Measurements from ENCODE around the gene ADGRG3. TPM values are rescaled to one million over a fixed set of nuclear protein-coding genes. Genes with fewer than 3 reads are reported as not detected.
"Not testable (repeated sequence)": the region's sequence is repeated elsewhere in the genome, so short reads cannot be mapped to it uniquely, and the experiment has no call there.

Gene ADGRG3
- total RNA-seq, 1 donor from 2014 or later: 5.8 TPM

DNA sequence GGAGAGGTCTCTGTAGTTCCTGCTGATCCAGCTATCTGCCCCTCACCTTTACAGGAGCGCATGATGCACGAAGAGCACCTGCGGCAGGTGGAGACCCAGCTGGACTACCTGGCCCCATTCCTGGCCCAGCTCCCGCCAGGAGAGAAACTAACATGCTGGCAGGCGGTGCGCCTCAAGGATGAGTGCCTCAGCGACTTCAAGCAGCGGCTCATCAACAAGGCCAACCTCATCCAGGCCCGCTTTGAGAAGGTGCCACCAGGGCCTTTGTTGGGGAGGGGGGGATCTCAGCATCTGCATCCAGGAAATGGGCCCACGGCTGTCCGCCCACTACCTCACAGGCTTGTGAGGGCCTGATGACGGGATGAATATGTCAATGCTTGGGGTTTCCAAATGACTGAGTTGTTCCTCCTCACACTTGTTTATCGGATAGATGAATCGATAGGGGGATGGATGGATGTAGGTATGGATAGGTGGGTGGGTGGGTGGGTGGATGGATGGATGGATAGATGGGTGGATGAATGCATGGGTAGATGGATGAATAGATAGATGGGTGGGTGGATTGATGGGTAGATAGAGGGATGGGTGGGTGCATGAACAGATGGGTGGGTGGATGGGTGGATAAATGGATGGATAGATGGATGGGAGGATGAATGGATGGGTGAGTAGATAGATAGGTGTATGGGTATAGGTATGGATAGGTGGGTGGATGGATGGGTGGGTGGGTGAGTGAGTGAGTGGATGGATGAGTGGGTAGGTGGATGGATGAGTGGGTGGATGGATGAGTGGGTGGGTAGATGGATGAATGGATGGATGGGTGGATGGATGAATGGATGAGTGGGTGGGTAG lies 60.5 kb downstream of the ADGRG3 start:
- no peaks in the 10 kb centered on the region for H3K27me3 ChIP-seq
- no peak overlapping the region for H3K4me3 ChIP-seq
- DNase-seq: no peak
- H3K4me1 ChIP-seq: no peaks in the 10 kb centered on the region
- no peaks in the 10 kb centered on the region for H3K36me3 ChIP-seq
- intact Hi-C loops (cut with DNase I): no loop called here
- ATAC-seq: no peak
- no peak overlapping the region for H3K27ac ChIP-seq
- no peaks in the 10 kb centered on the region for H3K9me3 ChIP-seq
- TF ChIP-seq, protein P1, sequence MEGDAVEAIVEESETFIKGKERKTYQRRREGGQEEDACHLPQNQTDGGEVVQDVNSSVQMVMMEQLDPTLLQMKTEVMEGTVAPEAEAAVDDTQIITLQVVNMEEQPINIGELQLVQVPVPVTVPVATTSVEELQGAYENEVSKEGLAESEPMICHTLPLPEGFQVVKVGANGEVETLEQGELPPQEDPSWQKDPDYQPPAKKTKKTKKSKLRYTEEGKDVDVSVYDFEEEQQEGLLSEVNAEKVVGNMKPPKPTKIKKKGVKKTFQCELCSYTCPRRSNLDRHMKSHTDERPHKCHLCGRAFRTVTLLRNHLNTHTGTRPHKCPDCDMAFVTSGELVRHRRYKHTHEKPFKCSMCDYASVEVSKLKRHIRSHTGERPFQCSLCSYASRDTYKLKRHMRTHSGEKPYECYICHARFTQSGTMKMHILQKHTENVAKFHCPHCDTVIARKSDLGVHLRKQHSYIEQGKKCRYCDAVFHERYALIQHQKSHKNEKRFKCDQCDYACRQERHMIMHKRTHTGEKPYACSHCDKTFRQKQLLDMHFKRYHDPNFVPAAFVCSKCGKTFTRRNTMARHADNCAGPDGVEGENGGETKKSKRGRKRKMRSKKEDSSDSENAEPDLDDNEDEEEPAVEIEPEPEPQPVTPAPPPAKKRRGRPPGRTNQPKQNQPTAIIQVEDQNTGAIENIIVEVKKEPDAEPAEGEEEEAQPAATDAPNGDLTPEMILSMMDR (IDR thresholded peaks at IDR 0.05): no peak

DNA sequence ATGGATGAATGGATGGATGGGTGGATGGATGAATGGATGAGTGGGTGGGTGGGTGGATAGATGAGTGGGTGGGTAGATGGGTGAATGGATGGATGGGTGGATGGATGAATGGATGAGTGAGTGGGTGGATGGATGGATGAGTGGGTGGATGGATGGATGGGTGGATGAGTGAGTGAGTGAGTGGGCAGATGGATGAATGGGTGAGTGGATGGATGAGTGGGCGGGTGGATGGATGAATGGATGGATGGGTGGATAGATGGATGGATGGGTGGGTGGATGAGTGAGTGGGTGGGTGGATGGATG lies 61.0 kb downstream of the ADGRG3 start:
- intact Hi-C loops (cut with DNase I): no loop called here
- H3K27ac ChIP-seq: no peak overlapping the region
- TF ChIP-seq, protein P1 (IDR thresholded peaks at IDR 0.05): no peak
- H3K4me3 ChIP-seq: no peak overlapping the region
- H3K4me1 ChIP-seq: peaks cover 2% of the 10 kb centered on the region
- no peaks in the 10 kb centered on the region for H3K36me3 ChIP-seq
- ATAC-seq (no peak), DNase-seq (no peak)
- no peaks in the 10 kb centered on the region for H3K9me3 ChIP-seq
- H3K27me3 ChIP-seq: no peaks in the 10 kb centered on the region

DNA sequence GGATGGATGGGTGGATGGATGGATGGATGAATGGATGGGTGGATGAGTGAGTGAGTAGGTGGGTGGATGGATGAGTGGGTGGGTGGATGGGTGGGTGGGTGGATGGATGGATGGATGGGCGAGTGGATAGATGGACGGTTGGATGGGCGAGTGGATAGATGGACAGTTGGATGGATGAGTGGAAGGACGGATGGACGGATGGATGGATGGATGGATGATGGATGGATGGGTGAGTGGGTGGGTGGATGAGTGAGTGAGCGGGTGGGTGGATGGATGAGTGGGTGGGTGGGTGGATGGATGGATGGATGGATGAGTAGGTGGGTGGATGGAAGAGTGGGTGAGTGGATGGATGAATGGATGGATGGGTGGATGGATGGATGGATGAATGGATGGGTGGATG lies 61.7 kb downstream of the ADGRG3 start:
- H3K9me3 ChIP-seq; ATAC-seq; H3K27me3 ChIP-seq; H3K4me3 ChIP-seq; DNase-seq; H3K27ac ChIP-seq; intact Hi-C loops (cut with DNase I); H3K36me3 ChIP-seq; H3K4me1 ChIP-seq: not testable (repeated sequence)

DNA sequence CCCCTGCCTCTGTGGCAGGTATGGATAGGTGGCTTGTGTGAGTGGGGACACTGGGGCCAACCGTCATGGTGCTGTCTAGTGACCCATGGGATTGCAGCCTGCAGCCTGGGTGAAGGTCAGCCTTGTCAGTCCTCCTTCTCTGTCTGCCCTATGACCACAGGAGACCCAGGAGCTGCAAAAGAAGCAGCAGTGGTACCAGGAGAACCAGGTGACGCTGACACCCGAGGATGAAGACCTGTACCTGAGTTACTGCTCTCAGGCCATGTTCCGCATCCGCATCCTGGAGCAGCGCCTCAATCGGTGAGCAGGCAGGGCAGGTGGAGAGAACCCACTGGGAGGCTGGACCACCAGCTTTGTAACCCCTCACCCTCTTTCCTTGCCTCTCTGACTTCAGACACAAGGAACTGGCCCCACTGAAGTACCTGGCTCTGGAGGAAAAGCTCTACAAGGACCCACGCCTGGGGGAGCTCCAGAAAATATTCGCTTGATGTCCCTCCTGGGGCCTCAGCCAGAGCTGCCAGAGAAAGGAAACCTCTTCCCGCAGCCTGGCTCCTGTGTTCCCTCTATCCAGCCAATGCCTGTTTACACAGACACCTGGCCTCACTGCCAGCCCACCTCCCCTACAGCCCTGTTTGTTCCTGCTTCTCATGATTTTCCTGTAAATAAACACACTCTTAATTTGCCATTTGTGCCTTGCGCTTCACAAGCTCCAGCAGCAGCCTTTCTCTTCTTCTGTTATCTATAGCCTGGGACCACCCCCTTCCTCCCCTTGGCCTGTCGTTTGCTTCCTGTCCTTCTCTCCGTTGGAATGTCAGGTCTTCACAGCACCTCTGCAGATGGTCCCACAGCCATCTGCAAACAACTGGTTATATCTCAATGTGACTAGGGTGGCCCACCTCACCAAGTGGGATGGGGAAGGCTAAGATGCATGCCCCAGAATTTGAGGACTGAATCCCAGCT lies 62.9 kb downstream of the ADGRG3 start:
- ATAC-seq (no peak), DNase-seq (peak; percentile 48)
- H3K27ac ChIP-seq: no peak overlapping the region

DNA sequence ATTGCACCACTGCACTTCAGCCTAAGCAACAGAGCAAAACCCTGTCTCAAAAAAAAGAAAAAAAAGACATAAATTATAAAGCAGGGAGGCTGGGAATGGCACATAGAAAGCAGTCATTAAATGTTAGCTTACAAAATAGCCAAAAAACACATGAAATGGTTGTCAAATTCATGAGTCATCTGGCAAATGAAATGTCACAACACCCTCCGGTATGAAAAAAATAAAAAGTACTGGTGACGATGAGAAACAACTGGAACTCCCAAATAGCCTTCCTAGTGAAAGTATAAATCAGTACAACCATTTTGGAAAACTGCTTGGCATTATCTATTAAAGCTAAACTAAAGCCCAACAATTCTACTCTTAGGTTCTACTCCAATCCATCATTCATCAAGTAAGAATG lies 63.9 kb downstream of the ADGRG3 start:
- no peak for DNase-seq
- H3K9me3 ChIP-seq: no peaks in the 10 kb centered on the region
- TF ChIP-seq, protein P1 (IDR thresholded peaks at IDR 0.05): no peak
- peaks cover 17% of the 10 kb centered on the region for H3K4me1 ChIP-seq
- H3K36me3 ChIP-seq: no peaks in the 10 kb centered on the region
- ATAC-seq: no peak
- intact Hi-C loops (cut with DNase I): no loop called here
- no peak overlapping the region for H3K4me3 ChIP-seq
- no peak overlapping the region for H3K27ac ChIP-seq
- H3K27me3 ChIP-seq: no peaks in the 10 kb centered on the region

More for the DNA sequence above, 62.9 kb downstream of the ADGRG3 start:
- intact Hi-C loops (cut with DNase I): no loop called here
- H3K9me3 ChIP-seq: no peaks in the 10 kb centered on the region
- H3K4me3 ChIP-seq: no peak overlapping the region
- no peaks in the 10 kb centered on the region for H3K36me3 ChIP-seq
- TF ChIP-seq, protein P1 (IDR thresholded peaks at IDR 0.05): no peak
- H3K4me1 ChIP-seq: peaks cover 7% of the 10 kb centered on the region
- H3K27me3 ChIP-seq: no peaks in the 10 kb centered on the region

DNA sequence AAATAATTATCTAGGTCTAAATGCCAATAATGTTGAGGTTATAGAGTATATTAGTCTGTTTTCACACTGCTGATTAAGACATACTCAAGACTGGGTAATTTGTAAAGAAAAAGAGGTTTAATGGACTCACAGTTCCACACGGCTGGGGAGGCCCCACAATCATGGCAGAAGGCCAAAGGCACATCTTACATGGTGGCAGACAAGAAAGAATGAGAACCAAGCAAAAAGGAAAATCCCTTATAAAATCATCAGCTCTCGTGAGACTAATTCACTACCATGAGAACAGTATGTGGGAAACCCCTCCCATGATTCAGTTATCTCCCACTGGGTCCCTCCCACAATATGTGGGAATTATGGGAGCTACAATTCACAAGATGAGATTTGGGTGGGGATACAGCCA lies 64.6 kb downstream of the ADGRG3 start:
- ATAC-seq (no peak), DNase-seq (no peak)
- Histone ChIP-seq H3K4me3 (no peak overlapping the region), H3K4me1 (peaks cover 22% of the 10 kb centered on the region), H3K36me3 (no peaks in the 10 kb centered on the region), H3K9me3 (no peaks in the 10 kb centered on the region), H3K27ac (no peak overlapping the region), H3K27me3 (no peaks in the 10 kb centered on the region)
- intact Hi-C loops (cut with DNase I): no loop called here
- TF ChIP-seq, protein P1 (IDR thresholded peaks at IDR 0.05): no peak
